Heart right ventricle (tissue), 16 donors: ENCODE results near the gene ACOXL. TPM values are rescaled to one million over a fixed set of nuclear protein-coding genes. Genes with fewer than 3 reads are reported as not detected.

ENCODE experiments used
- ATAC-seq, 8 donors: fragments of 200-7000 bp; cut with Tn5 transposase; one replicate each; pipeline ENCODE4 v1.9.1; 2020; ENCODE audit warnings: mild to moderate bottlenecking in 8 of 8, moderate library complexity in 8 of 8, moderate number of reproducible peaks in 1 of 8
- DNase-seq, 2 donors: peaks; one replicate each; pipeline ENCODE4 v3.0.0-alpha.2; 2020
- H3K27ac ChIP-seq, 10 donors: fragments of 200-600 bp; sonication (generic) in 2 of 10; one replicate each; pipeline versions ENCODE4 v1.5.0 to v1.8.0; 2020 to 2022; ENCODE audit warnings: mild to moderate bottlenecking in 3 of 10
- H3K27me3 ChIP-seq, 7 donors: fragments of 200-600 bp; one replicate each; pipeline ENCODE4 v1.8.0; 2021 to 2022; ENCODE audit warnings: mild to moderate bottlenecking in 2 of 7
- H3K36me3 ChIP-seq, 9 donors: fragments of 200-600 bp; sonication (generic) in 1 of 9; one replicate each; pipeline versions ENCODE4 v1.5.0 to v1.8.0; 2020 to 2022; ENCODE audit warnings: mild to moderate bottlenecking in 2 of 9
- H3K4me1 ChIP-seq, 9 donors: fragments of 200-600 bp; sonication (generic) in 1 of 9; one replicate each; pipeline versions ENCODE4 v1.5.0 to v1.8.0; 2020 to 2022; ENCODE audit warnings: mild to moderate bottlenecking in 4 of 9
- H3K4me3 ChIP-seq, 10 donors: fragments of 200-600 bp; sonication (generic) in 2 of 10; one replicate each; pipeline versions ENCODE4 v1.5.0 to v1.8.0; 2020 to 2022; ENCODE audit warnings: mild to moderate bottlenecking in 7 of 10, moderate library complexity in 2 of 10
- H3K9me3 ChIP-seq, 11 donors: fragments of 200-600 bp in 10 of 11; sonication (generic) in 2 of 11; one replicate each; pipeline versions ENCODE4 v1.5.0 to v1.8.0; 2013 to 2022; ENCODE audit warnings: mild to moderate bottlenecking in 2 of 11, control low read depth in 1 of 11, moderate library complexity in 1 of 11
- WGBS, 2 donors: extraction: QIAGEN DNeasy Blood & Tissue Kit; methylation state at CpG; one replicate each; pipeline ENCODE4 v1.1.7; 2013; ENCODE audit warnings: inconsistent platforms in 1 of 2; 5-methylcytosine and 5-hydroxymethylcytosine counted together
- intact Hi-C, 10 donors: fragments of 100-400 bp; cut with DNase I; formaldehyde crosslinking; loops; one replicate each; pipeline versions ENCODE4 v1.11.1 to v1.14.2; 2022
- polyA plus RNA-seq, 2 donors: library from polyadenylated mRNA; stranded (reverse); fragments of 200-250 nt; gene quantifications; one replicate each; pipeline ENCODE4 v1.2.3, GENCODE V29; 2013
- total RNA-seq, 10 donors: library from RNA; stranded (reverse); fragmentation: NEBNext Ultra II Directional in 3 of 10; extraction: Animal tissue kit (Norgen Biotek cat#: 25700) in 3 of 10; gene quantifications; one replicate each; pipeline versions ENCODE4 v1.2.1 to v1.2.4, GENCODE V29; 2021 to 2023
- TF ChIP-seq, protein P1 (sequence below), 9 donors: fragments of 200-600 bp; sonication (generic) in 2 of 9; IDR thresholded peaks; one replicate each; pipeline versions ENCODE4 v1.5.0 to v1.8.0; 2021 to 2022; ENCODE audit warnings: antibody characterized with exemption in 9 of 9, mild to moderate bottlenecking in 5 of 9, moderate library complexity in 1 of 9
- donor health status: Arrhythmogenic right ventricular cardiomyopathy.
- donor health status: ischemic (EF 13 %, LVEDD 7.1; RV severe dilation, severe dysfunction).
- donor health status: healthy with polysubstance abuse.
- donor health status: DM: no; HTN: yes; CAD: no.
- donor health status: DM: no; HTN: no; CAD: no.
- donor health status: ischemic (EF 25% LVEDD 6.9; RV normal size, moderate dysfunction).
- donor health status: ischemic (EF 25% LVEDD 5.7; RV mildly dilated, moderate dysfunction).
- donor health status: healthy.
- donor health status: DM: yes; HTN: yes; CAD: no.
- donor health status: Ischemic cardiomyopathy.
- donor health status: ischemic (EF 35%, LVEDD 5.7; RV mildly dilated, moderate dysfunction).
- donor health status: nonischemic (EF 11% LVEDD 7.7; RV severe dilation, severe dysfunction).
- donor health status: DM: yes; HTN: yes; CAD: no.
- donor health status: PGD.
- donor health status: ischemic (EF 29% LVEDD 5.4; RV normal size, mild dysfunction).
- donor health status: nonischemic (EF 23%, LVEDD 6.1; RV moderate dilation, normal function).

The ACOXL gene
- total and polyA plus RNA-seq, 12 donors: not detected

- Histone ChIP-seq H3K36me3 (no peaks in the 10 kb centered on the region), H3K9me3 (peaks cover 0 to 4% (median 0%) of the 10 kb centered on the region in 11 donors), H3K27ac (no peak overlapping the region), H3K27me3 (peaks cover 0 to 12% (median 3%) of the 10 kb centered on the region in 7 donors), H3K4me1 (no peaks in the 10 kb centered on the region), H3K4me3 (no peak overlapping the region)
- TF ChIP-seq, protein P1, sequence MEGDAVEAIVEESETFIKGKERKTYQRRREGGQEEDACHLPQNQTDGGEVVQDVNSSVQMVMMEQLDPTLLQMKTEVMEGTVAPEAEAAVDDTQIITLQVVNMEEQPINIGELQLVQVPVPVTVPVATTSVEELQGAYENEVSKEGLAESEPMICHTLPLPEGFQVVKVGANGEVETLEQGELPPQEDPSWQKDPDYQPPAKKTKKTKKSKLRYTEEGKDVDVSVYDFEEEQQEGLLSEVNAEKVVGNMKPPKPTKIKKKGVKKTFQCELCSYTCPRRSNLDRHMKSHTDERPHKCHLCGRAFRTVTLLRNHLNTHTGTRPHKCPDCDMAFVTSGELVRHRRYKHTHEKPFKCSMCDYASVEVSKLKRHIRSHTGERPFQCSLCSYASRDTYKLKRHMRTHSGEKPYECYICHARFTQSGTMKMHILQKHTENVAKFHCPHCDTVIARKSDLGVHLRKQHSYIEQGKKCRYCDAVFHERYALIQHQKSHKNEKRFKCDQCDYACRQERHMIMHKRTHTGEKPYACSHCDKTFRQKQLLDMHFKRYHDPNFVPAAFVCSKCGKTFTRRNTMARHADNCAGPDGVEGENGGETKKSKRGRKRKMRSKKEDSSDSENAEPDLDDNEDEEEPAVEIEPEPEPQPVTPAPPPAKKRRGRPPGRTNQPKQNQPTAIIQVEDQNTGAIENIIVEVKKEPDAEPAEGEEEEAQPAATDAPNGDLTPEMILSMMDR (IDR thresholded peaks at IDR 0.05): no peak
- intact Hi-C loops: no loop called here
- 84 to 86% methylated on average over 2 of the region's 2 CpGs for WGBS, 2 donors
- DNase-seq (no peak), ATAC-seq (no peak)
Measured at GRCh38 chr2:110888411-110888810, 156.0 kb downstream of the ACOXL start.

DNA sequence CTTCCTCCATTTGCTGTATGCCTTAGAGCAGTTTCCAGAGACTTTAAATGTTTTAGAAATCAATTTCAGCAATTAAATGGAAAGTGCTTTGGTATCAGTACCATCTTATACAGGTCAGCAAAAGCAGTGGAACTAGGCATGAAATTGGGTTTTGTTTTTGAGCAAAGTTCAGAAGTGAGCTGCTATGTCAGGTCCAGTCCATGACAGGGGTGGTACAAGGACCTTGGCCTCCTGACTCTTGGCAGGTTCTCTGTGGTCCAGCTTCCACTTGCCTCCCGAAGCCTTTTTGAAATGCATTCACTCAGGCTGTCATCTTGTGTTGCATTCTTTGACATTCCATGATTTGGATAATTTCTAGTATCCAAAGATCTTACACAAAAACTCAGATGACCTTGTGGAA is 159.3 kb downstream of the ACOXL start:
- TF ChIP-seq, protein P1 (IDR thresholded peaks at IDR 0.05): no peak
- H3K27ac ChIP-seq: no peak overlapping the region
- intact Hi-C loops: loop anchor here in 1 of 10 donors (10.0 kb wide), 1 partner anchor 83 kb away; no protein-coding TSS in a partner anchor
- H3K9me3 ChIP-seq: peaks cover 0 to 15% (median 7%) of the 10 kb centered on the region in 11 donors
- DNase-seq: no peak
- no peak overlapping the region for H3K4me3 ChIP-seq
- no peak for ATAC-seq
- H3K4me1 ChIP-seq: no peaks in the 10 kb centered on the region
- no peaks in the 10 kb centered on the region for H3K36me3 ChIP-seq
- WGBS, 2 donors: 0% methylated on average over 1 of the region's 1 CpG
- H3K27me3 ChIP-seq: peaks cover 0 to 12% (median 3%) of the 10 kb centered on the region in 7 donors

DNA sequence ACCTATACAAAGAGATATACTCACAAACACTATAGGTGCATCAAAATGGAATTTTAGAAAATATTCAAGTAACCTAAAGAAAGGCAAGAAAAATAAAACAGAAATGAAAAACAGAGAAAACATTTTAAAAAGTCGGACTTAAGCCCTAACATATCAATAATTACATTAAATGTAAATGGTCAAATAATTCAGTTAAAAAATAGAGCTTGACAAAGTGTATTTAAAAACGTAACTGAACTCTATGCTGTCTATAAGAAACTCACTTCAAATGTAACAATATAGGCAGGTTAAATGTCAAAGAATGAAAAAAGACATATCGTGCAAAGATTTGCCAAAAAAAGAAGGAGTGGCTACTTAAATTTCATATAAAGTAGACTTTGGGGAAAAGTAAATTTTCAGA is 163.9 kb downstream of the ACOXL start:
- TF ChIP-seq, protein P1 (IDR thresholded peaks at IDR 0.05): no peak
- Histone ChIP-seq H3K9me3 (peaks cover 0 to 18% (median 10%) of the 10 kb centered on the region in 11 donors), H3K27ac (no peak overlapping the region), H3K27me3 (peaks cover 0 to 12% (median 3%) of the 10 kb centered on the region in 7 donors), H3K36me3 (no peaks in the 10 kb centered on the region), H3K4me1 (no peaks in the 10 kb centered on the region), H3K4me3 (no peak overlapping the region)
- ATAC-seq (no peak), DNase-seq (no peak)
- intact Hi-C loops: loop anchor here in 1 of 10 donors (10.0 kb wide), 1 partner anchor 79 kb away; no protein-coding TSS in a partner anchor
- 51 to 82% methylated on average over 3 of the region's 3 CpGs for WGBS, 2 donors

GRCh38 chr2:110897966-110898365 is 165.6 kb downstream of the ACOXL start:
- DNase-seq: no peak
- intact Hi-C loops: loop anchor here in 1 of 10 donors (10.0 kb wide), 1 partner anchor 77 kb away; no protein-coding TSS in a partner anchor
- H3K36me3 ChIP-seq: no peaks in the 10 kb centered on the region
- no peaks in the 10 kb centered on the region for H3K27me3 ChIP-seq
- 32 to 73% methylated on average over 2 of the region's 2 CpGs for WGBS, 2 donors
- TF ChIP-seq, protein P1 (IDR thresholded peaks at IDR 0.05): no peak
- no peak for ATAC-seq
- H3K4me3 ChIP-seq: no peak overlapping the region
- peaks cover 0 to 18% (median 10%) of the 10 kb centered on the region in 11 donors for H3K9me3 ChIP-seq
- H3K27ac ChIP-seq: no peak overlapping the region
- no peaks in the 10 kb centered on the region for H3K4me1 ChIP-seq
